NCI-H128 (cell line): Measurements from ENCODE around the gene ZNF407.

ENCODE experiments used
- DNase-seq: peaks from one replicate; lab custom pipeline; 2025; ENCODE audit not compliant: unreplicated experiment; lab: John Stamatoyannopoulos, UW

The ZNF407 gene

DNA sequence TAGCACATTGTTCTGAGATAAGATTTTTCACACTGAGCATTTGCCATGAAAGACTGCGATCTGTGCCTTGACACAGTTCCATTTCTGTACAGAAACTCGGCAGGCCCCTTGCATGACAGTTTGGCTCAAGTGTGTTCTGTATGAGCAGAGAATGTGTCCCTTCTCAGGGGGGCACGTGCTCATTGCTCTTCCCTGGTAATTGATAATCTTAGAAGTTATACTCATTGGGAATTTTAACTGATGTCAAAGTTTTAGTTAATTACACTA is 440.0 kb downstream of the ZNF407 start:
- no peak for DNase-seq

- no peak for DNase-seq
Measured at GRCh38 chr18:75041586-75041985, 443.9 kb downstream of the ZNF407 start.

GRCh38 chr18:75043478-75043877 is 445.8 kb downstream of the ZNF407 start:
- DNase-seq = no peak

GRCh38 chr18:75044296-75044695 is 446.6 kb downstream of the ZNF407 start:
- no peak for DNase-seq

- DNase-seq = no peak
Measured at GRCh38 chr18:75044791-75045190, 447.1 kb downstream of the ZNF407 start.

GRCh38 chr18:75045272-75045671 is 447.6 kb downstream of the ZNF407 start:
- no peak for DNase-seq

- no peak for DNase-seq
Measured at GRCh38 chr18:75047240-75047961, 449.7 kb downstream of the ZNF407 start.

GRCh38 chr18:75048776-75049454 is 451.2 kb downstream of the ZNF407 start:
- no peak for DNase-seq

GRCh38 chr18:75049455-75049789 is 451.8 kb downstream of the ZNF407 start:
- no peak for DNase-seq

DNA sequence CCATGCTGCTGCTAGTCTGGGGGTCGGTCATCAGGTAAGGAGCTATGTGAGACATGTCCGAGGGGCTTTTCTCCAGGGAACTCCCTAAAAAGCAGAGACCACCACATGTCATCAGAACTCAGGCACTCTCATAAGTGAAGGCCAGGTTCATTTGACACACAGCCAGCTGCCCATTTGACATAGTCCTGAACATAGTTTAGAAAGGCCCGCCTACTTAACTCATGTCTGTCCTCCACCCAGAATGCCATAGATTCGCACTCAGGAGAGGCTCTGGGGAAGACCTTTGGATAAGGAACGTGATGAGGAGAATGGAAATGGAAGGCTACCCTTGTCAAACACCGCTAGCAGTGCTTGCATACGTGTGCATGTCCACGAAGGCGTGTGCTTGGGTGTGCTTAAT is 454.1 kb downstream of the ZNF407 start:
- DNase-seq = no peak

- no peak for DNase-seq
Measured at GRCh38 chr18:75052475-75052874, 454.8 kb downstream of the ZNF407 start.

DNA sequence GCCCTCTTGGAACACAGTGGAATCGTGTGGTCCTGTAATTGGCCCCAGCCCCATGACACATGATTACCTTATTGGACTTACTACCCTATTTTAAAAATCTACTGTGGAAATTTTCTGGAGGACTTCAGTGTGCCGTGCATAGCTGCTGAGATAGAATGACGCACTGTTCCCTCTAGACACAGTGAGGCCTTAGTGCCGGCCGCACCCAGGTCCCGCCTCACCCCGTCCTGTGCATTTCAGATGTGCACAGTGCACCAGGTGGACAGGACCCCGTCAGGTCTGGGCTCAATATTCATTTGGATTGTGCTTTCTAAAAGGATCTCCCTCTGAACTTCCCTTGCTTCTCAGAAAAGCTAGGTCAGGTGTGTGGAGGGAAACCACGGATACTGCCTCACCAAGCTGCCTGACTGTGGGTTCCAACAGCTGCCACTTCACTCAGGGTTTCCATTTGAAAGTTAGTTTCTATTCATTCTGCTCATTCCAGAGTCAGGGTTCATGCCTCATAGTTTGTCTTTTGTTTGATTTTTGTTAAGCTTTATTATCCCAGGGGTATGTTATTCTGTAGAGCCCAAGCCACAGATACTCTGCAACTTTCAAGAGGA is 455.5 kb downstream of the ZNF407 start:
- no peak for DNase-seq

DNA sequence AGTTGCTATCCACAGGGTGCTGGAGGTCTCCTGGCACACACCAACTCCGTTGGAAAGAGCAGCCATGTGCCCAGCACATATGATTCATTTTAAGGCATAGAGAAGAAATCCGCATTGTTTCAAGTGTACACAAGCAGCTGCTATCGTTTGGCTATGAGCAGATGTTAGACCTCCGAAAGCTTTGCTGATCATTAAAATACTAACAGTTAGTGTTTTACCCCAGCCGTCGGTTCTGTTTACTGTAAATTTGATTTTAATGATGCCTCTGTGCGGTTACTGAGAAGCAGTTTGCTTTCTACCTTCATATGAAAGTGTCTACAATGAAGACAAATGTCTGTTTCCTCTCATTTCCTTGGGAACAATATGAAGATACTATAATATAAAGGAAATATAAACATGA is 456.4 kb downstream of the ZNF407 start:
- no peak for DNase-seq

DNA sequence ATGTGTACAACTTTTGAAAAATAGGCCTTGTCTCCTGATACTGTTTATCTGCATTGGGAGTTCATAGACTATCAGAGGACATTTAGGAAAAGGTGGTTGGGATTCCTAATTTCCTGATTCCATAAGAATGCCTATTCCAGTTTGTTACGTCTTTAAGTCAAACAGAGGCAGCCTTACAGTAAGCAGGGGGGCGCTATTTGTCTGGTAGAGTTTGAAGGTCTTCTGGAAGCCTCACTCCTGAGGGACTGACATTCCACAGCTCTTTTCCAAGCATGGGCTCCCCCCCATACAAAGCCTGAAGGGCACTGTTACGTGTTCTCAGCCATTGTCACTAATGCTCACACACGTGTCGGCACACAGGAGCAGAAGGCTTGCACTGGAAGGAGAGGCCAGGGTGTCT is 456.9 kb downstream of the ZNF407 start:
- no peak for DNase-seq

GRCh38 chr18:75057169-75057960 is 459.7 kb downstream of the ZNF407 start:
- DNase-seq = no peak

DNA sequence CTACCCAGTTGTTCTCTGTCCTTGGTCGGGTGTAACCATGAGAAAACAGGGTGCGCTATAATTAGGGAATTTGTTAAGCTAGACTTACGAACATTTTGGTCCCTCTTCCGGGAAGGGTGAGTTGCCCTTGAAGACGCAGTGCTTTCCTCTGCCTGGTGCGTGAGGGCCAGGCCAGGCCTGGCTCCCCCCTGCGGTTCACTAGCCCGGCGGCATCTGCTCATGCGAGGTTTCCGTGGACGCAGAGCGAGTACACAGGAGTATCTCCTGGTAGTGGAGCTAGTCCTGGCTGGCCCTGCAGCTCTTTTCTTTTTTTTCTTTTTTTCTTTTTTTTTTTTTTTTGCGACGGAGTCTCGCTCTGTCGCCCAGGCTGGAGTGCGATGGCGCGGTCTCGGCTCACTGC is 462.5 kb downstream of the ZNF407 start:
- no peak for DNase-seq

DNA sequence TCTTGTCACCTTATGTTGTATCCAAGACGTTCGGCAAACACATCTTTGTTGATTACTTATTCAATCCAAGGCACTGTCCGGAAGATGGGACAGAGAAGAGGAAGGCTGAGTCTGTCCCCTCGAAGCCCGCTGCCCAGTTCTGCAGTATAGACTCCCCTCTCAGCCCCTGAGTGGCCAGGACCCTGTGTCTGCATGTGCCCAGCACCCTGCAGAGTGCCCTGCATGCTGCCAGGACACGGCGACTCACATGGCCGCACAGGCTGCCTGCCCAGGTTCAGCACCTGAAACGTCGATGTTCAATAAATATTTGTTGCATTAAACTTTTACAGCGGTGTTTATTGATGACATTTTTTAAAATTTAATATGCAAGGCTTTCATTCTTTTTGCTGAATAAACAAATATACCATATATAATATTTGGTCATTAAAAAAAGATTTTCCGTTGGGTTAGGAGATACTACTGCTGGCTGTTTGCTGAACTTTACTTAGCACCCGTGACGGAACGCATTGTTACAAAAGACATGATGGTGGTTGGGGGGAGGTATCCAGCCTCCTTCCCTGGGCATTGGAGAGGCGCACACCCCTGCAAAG is 464.7 kb downstream of the ZNF407 start:
- no peak for DNase-seq

DNA sequence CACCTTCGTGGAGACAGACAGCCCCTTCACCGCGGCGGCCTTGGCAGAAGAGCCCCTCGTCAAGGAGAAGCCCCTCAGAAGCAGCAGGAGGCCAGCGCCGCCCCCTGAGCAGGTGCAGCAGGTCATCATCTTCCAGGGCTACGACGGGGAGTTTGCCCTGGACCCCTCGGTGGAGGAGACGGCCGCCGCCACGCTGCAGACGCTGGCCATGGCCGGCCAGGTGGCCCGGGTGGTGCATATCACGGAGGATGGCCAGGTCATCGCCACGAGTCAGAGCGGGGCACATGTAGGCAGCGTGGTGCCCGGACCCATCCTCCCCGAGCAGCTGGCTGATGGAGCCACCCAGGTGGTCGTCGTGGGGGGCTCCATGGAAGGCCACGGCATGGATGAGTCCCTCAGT is 465.5 kb downstream of the ZNF407 start:
- DNase-seq = no peak

DNA sequence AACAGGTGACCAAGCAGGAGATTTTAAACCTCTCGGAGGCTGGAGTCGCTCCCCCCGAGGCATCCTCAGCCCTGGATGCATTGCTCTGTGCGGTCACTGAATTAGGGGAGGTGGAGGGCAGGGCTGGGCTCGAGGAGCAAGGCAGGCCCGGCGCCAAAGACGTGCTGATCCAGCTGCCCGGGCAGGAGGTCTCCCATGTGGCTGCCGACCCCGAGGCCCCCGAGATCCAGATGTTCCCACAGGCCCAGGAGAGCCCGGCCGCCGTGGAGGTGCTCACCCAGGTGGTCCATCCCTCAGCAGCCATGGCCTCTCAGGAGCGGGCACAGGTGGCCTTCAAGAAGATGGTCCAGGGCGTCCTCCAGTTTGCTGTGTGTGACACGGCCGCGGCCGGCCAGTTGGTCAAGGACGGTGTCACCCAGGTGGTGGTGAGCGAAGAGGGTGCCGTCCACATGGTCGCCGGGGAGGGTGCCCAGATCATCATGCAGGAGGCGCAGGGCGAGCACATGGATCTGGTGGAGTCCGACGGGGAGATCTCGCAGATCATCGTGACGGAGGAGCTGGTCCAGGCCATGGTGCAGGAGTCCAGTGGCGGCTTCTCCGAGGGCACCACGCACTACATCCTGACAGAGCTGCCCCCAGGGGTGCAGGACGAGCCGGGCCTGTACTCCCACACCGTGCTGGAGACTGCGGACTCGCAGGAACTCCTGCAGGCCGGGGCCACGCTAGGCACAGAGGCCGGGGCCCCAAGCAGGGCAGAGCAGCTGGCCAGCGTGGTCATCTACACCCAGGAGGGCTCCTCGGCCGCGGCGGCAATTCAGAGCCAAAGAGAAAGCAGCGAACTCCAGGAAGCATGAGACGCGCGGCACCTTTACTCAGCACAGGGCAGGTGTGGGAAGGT is 466.2 kb downstream of the ZNF407 start:
- no peak for DNase-seq

DNA sequence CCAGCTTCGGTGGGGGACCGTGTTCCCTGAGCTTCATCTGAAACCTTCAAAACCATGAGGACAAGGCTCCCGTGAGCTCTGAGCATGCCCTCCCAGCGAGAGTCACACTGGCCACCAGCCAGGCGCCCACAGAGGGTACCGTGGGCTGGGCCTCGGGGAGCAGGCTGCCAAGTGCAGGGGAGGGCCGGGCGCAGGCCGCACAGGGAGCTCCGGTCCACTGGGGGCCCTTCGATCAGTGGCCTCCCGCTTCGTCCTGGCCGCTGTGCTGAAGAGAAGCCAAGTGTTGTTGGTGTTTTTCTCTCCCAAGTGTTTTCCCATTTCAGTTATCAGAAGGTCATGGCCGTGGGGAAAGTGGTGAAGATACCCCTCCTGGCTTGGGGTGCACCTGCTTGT is 466.8 kb downstream of the ZNF407 start:
- DNase-seq = no peak
